A549 (cell line): ENCODE measurements around the gene LIN9. TPM values are rescaled to one million over a fixed set of nuclear protein-coding genes. Genes with fewer than 3 reads are reported as not detected.

Experiments
- ATAC-seq, 2 experiments: fragments of 200-7000 bp in 1 of 2; fragments of >200 bp in 1 of 2; cut with Nextera tagmentation in 1 of 2; cut with Tn5 transposase in 1 of 2; 3 replicates each; pipeline versions ENCODE4 v1.8.0 to v1.9.1; 2018 to 2020; ENCODE audit warnings: mild to moderate bottlenecking in 1 of 2, moderate library complexity in 1 of 2
- CTCF ChIA-PET: fragments of 300-600 bp; sonication (Branson Sonifier 250); formaldehyde crosslinking; extraction: SDS; loops from one replicate; lab custom pipeline; 2021; ENCODE audit warnings: antibody characterized with exemption, inconsistent platforms; lab: Yijun Ruan, JAX
- POLR2A ChIA-PET: fragments of 350-600 bp; formaldehyde crosslinking; extraction: SDS; loops from one replicate; lab custom pipeline; 2021; ENCODE audit warnings: antibody characterized with exemption, inconsistent platforms; lab: Yijun Ruan, JAX
- DNase-seq, 2 experiments: peaks; one replicate each; pipeline versions ENCODE4 v3.0.0 to v3.0.0-alpha.2; 2011 to 2016; ENCODE audit warnings: low read depth in 1 of 2, low spot score in 1 of 2
- FAIRE-seq: peaks from 2 replicates; lab custom pipeline; 2011; peaks lifted over from hg19 to GRCh38; lab: Jason Lieb, UNC
- H3K27ac ChIP-seq, 2 experiments: fragments of >200 bp; sonication (Bioruptor Twin); formaldehyde crosslinking; 3 replicates each; pipeline ENCODE4 v1.5.1; 2016 to 2017
- H3K4me1 ChIP-seq: fragments of >200 bp; sonication (Bioruptor Twin); formaldehyde crosslinking; 3 replicates; pipeline ENCODE4 v1.6.1; 2016
- H3K4me2 ChIP-seq: fragments of >200 bp; sonication (Bioruptor Twin); formaldehyde crosslinking; 3 replicates; pipeline ENCODE4 v1.6.1; 2016
- H3K4me3 ChIP-seq: fragments of >200 bp; sonication (Bioruptor Twin); formaldehyde crosslinking; 3 replicates; pipeline ENCODE4 v1.5.1; 2016
- H3K9me3 ChIP-seq: fragments of >200 bp; sonication (Bioruptor Twin); formaldehyde crosslinking; 3 replicates; pipeline ENCODE4 v1.6.1; 2016
- CHD2 ChIP-seq: fragments of 150-350 bp; IDR thresholded peaks from 2 replicates; pipeline ENCODE4 v1.6.1; 2014; ENCODE audit warnings: low read length; ENCODE audit not compliant: partially characterized antibody
- CTCF ChIP-seq: fragments of >200 bp; sonication (Bioruptor Twin); formaldehyde crosslinking; IDR thresholded peaks from 3 replicates; pipeline ENCODE4 v1.5.1; 2016
- EP300 ChIP-seq, 2 experiments: fragments of >200 bp; sonication (Bioruptor Twin); formaldehyde crosslinking; IDR thresholded peaks; 2 replicates in 1 of 2; 3 replicates in 1 of 2; pipeline ENCODE4 v1.6.1; 2016 to 2017
- ESRRA ChIP-seq: fragments of 150-350 bp; IDR thresholded peaks from 2 replicates; pipeline ENCODE4 v1.6.1; 2014; ENCODE audit warnings: mild to moderate bottlenecking, low read length, borderline replicate concordance
- FOSL2 ChIP-seq, 2 experiments: fragments of 450-650 bp in 1 of 2; fragments of >200 bp in 1 of 2; sonication (Bioruptor Twin) in 1 of 2; formaldehyde crosslinking; IDR thresholded peaks; 2 replicates each; pipeline versions ENCODE4 v1.5.0 to v1.6.1; 2016 to 2020; ENCODE audit warnings: mild to moderate bottlenecking in 1 of 2, moderate library complexity in 1 of 2
- HDAC2 ChIP-seq: fragments of 200-600 bp; sonication (generic); IDR thresholded peaks from 2 replicates; pipeline ENCODE4 v1.6.1; 2016
- HMGXB4 ChIP-seq: fragments of 250-450 bp; sonication (Bioruptor Pico); IDR thresholded peaks from 2 replicates; pipeline ENCODE4 v1.5.0; 2021; ENCODE audit warnings: mild to moderate bottlenecking, moderate library complexity, borderline replicate concordance
- HOXB5 ChIP-seq: fragments of 250-450 bp; sonication (Bioruptor Pico); IDR thresholded peaks from 2 replicates; pipeline ENCODE4 v1.5.0; 2020; ENCODE audit warnings: mild to moderate bottlenecking, moderate library complexity
- PBX3 ChIP-seq: IDR thresholded peaks from 2 replicates; pipeline ENCODE4 v1.6.1; 2012
- RAD21 ChIP-seq, 2 experiments: fragments of >200 bp in 1 of 2; sonication (Bioruptor Twin) in 1 of 2; formaldehyde crosslinking in 1 of 2; IDR thresholded peaks in 1 of 2; conservative IDR thresholded peaks in 1 of 2; 2 replicates in 1 of 2; 3 replicates in 1 of 2; pipeline ENCODE4 v1.6.1; 2012 to 2018; ENCODE audit warnings: inconsistent platforms in 1 of 2
- RCOR1 ChIP-seq: fragments of 150-350 bp; IDR thresholded peaks from 2 replicates; pipeline ENCODE4 v1.6.1; 2014; ENCODE audit warnings: antibody characterized with exemption, low read length, low read depth
- REST ChIP-seq: fragments of 200-600 bp; sonication (generic); IDR thresholded peaks from 2 replicates; pipeline ENCODE4 v1.6.1; 2016; ENCODE audit warnings: antibody characterized with exemption, mild to moderate bottlenecking, moderate library complexity
- SREBF2 ChIP-seq: fragments of 450-650 bp; IDR thresholded peaks from 2 replicates; pipeline ENCODE4 v1.6.1; 2014; ENCODE audit warnings: mild to moderate bottlenecking, moderate library complexity
- WGBS: methylation state at CpG from one replicate; pipeline ENCODE4 v1.1.6; 2017; ENCODE audit errors: missing lambda C conversion rate; 5-methylcytosine and 5-hydroxymethylcytosine counted together
- polyA plus RNA-seq, 4 experiments: library from polyadenylated mRNA; depleted of rRNA in 3 of 4; stranded (reverse); fragments of >200 nt; fragmentation: RNase III in 1 of 4; extraction: RNeasy Plus Mini Kit Qiagen cat#74134 plus additional on column Dnase treatment in 1 of 4; gene quantifications; 2 replicates in 3 of 4; 3 replicates in 1 of 4; pipeline ENCODE4 v1.2.3, GENCODE V29; 2011 to 2017
- TF ChIP-seq, protein P1 (sequence below): fragments of 250-450 bp; sonication (Bioruptor Pico); IDR thresholded peaks from 2 replicates; pipeline ENCODE4 v1.5.0; 2020; ENCODE audit warnings: low read depth, mild to moderate bottlenecking, moderate library complexity

The LIN9 gene
- polyA plus RNA-seq, 2 of the 4 experiments (the other 2 are of a cell fraction), result 8.3 to 14.7 TPM

GRCh38 chr1:226187380-226187779 is 121.6 kb downstream of the LIN9 start:
- Histone ChIP-seq H3K27ac (peak overlapping the region; percentile 85 to 97), H3K4me1 (peaks cover 22% of the 10 kb centered on the region), H3K4me2 (peak overlapping the region; percentile 96), H3K9me3 (no peaks in the 10 kb centered on the region)
- ChIA-PET POLR2A (no interaction called here), CTCF (interaction anchor here (1.0 to 1.2 kb wide), 2 partner anchors 10 to 62 kb away, joined by 4 read pairs; no protein-coding TSS in a partner anchor)
- FAIRE-seq (no peak), DNase-seq (no peak)
- TF ChIP-seq HMGXB4 (CRISPR knock-in tag) (no peak), SREBF2 (no peak), EP300 (IDR thresholded peaks at IDR 0.05) (no peak), ESRRA (no peak), PBX3 (no peak), RCOR1 (no peak), HOXB5 (no peak), HDAC2 (no peak), CTCF (no peak), RAD21 (conservative IDR thresholded peaks at IDR 0.05 in 1 of 2, IDR thresholded peaks at IDR 0.05 in 1 of 2) (no peak)
- TF ChIP-seq, protein P1, sequence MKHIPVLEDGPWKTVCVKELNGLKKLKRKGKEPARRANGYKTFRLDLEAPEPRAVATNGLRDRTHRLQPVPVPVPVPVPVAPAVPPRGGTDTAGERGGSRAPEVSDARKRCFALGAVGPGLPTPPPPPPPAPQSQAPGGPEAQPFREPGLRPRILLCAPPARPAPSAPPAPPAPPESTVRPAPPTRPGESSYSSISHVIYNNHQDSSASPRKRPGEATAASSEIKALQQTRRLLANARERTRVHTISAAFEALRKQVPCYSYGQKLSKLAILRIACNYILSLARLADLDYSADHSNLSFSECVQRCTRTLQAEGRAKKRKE, result no peak
- TF ChIP-seq, all 56 proteins: peak for 0
- H3K4me3 ChIP-seq, result peak overlapping the region; percentile 73
- WGBS, result 66% methylated on average over 7 of the region's 7 CpGs
- ATAC-seq, result no peak

DNA sequence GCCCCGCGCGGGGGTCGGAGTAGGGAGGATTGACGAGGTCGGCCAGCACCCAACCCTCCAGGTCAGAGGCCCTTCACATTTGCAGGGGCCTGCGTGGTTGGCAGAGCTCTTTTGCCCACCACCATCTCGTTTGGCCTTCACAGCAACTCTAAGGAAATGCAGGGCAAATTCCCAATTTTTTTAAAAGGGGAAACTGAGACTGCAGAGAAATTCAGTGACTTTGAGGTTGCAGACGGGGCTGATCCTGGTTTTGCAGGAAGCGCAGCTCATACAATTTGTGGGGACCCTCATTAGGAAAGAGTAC is 122.0 kb downstream of the LIN9 start:
- 7% methylated on average over 3 of the region's 10 CpGs for WGBS
- CTCF ChIA-PET, result interaction anchor here (1.0 to 1.2 kb wide), 2 partner anchors 10 to 61 kb away, joined by 4 read pairs; no protein-coding TSS in a partner anchor
- peaks cover 26% of the 10 kb centered on the region for H3K4me1 ChIP-seq
- H3K9me3 ChIP-seq, result no peaks in the 10 kb centered on the region
- TF ChIP-seq REST (no peak), HMGXB4 (CRISPR knock-in tag) (no peak), CHD2 (no peak), FOSL2 (IDR thresholded peaks at IDR 0.05) (no peak), FOSL2 (CRISPR knock-in tag; IDR thresholded peaks at IDR 0.05) (no peak)
- DNase-seq (peak in 1 of 2 experiments; percentile 56), ATAC-seq (no peak), FAIRE-seq (no peak)
- H3K4me3 ChIP-seq, result peak overlapping the region; percentile 73
- peak overlapping the region; percentile 96 for H3K4me2 ChIP-seq
- POLR2A ChIA-PET, result no interaction called here
- peak overlapping the region; percentile 85 to 97 for H3K27ac ChIP-seq
